ENCODE results near the gene DARS1.

Gene DARS1

DNA sequence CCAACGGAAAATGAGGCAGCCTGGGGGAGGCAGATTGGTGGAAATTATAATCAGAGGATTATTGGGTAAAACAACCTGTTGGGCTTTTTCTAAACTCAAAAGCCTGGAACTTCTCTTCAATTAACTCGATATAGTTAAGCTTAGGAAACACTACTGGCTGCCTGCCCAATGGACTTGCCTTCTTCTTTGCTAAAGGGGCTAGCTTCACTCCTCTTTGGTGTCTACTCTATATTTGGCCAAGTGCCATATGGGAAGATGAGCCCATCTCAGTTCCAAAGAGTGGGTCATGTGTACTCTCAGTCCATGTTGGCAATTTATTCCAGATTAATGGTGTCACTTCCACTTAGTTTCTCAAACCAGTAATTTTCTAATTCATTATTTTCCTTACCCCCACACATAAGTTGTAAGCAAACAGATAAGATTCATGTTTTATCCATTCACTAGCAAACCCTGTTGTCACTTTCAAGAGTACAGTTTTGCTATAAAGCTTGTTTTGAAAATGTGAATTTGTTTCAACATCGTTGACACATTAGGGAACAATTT is 34.3 kb downstream of the DARS1 start:
- TF ChIP-seq POLR2AphosphoS5 (IDR thresholded peaks at IDR 0.05; ENCODE audit: low read depth, low read length) (no peak), REST (IDR thresholded peaks at IDR 0.05; ENCODE audit: insufficient read depth in 1 of 2, low read depth in 2 of 2, low read length in 2 of 2) (no peak), SIN3A (IDR thresholded peaks at IDR 0.05; ENCODE audit: borderline replicate concordance, insufficient read depth, low read length) (no peak), TAF1 (IDR thresholded peaks at IDR 0.05; ENCODE audit: borderline replicate concordance, insufficient read depth, low read length) (no peak), FOXP2 (optimal IDR thresholded peaks at IDR 0.05; ENCODE audit: borderline replicate concordance, extremely low read depth, extremely low read length, insufficient read depth) (no peak)

- TF ChIP-seq SIN3A (IDR thresholded peaks at IDR 0.05; ENCODE audit: borderline replicate concordance, insufficient read depth, low read length): no peak
- no peak for TF ChIP-seq FOXP2 (optimal IDR thresholded peaks at IDR 0.05; ENCODE audit: borderline replicate concordance, extremely low read depth, extremely low read length, insufficient read depth)
- no peak for TF ChIP-seq REST (IDR thresholded peaks at IDR 0.05; ENCODE audit: insufficient read depth in 1 of 2, low read depth in 2 of 2, low read length in 2 of 2)
- no peak for TF ChIP-seq TAF1 (IDR thresholded peaks at IDR 0.05; ENCODE audit: borderline replicate concordance, insufficient read depth, low read length)
- no peak for TF ChIP-seq POLR2AphosphoS5 (IDR thresholded peaks at IDR 0.05; ENCODE audit: low read depth, low read length)
Observed at GRCh38 chr2:135949451-135950234, 35.8 kb downstream of the DARS1 start.

- no peak for TF ChIP-seq REST (IDR thresholded peaks at IDR 0.05; ENCODE audit: insufficient read depth in 1 of 2, low read depth in 2 of 2, low read length in 2 of 2)
- TF ChIP-seq TAF1 (IDR thresholded peaks at IDR 0.05; ENCODE audit: borderline replicate concordance, insufficient read depth, low read length): no peak
- no peak for TF ChIP-seq POLR2AphosphoS5 (IDR thresholded peaks at IDR 0.05; ENCODE audit: low read depth, low read length)
- TF ChIP-seq FOXP2 (optimal IDR thresholded peaks at IDR 0.05; ENCODE audit: borderline replicate concordance, extremely low read depth, extremely low read length, insufficient read depth): no peak
- no peak for TF ChIP-seq SIN3A (IDR thresholded peaks at IDR 0.05; ENCODE audit: borderline replicate concordance, insufficient read depth, low read length)
Observed at GRCh38 chr2:135948642-135949355, 36.6 kb downstream of the DARS1 start.

- TF ChIP-seq FOXP2 (optimal IDR thresholded peaks at IDR 0.05; ENCODE audit: borderline replicate concordance, extremely low read depth, extremely low read length, insufficient read depth): no peak
- no peak for TF ChIP-seq POLR2AphosphoS5 (IDR thresholded peaks at IDR 0.05; ENCODE audit: low read depth, low read length)
- no peak for TF ChIP-seq REST (IDR thresholded peaks at IDR 0.05; ENCODE audit: insufficient read depth in 1 of 2, low read depth in 2 of 2, low read length in 2 of 2)
- no peak for TF ChIP-seq SIN3A (IDR thresholded peaks at IDR 0.05; ENCODE audit: borderline replicate concordance, insufficient read depth, low read length)
- no peak for TF ChIP-seq TAF1 (IDR thresholded peaks at IDR 0.05; ENCODE audit: borderline replicate concordance, insufficient read depth, low read length)
Observed at GRCh38 chr2:135948141-135948540, 37.3 kb downstream of the DARS1 start.
